ENCODE measurements around the gene ZAP70.

DNA sequence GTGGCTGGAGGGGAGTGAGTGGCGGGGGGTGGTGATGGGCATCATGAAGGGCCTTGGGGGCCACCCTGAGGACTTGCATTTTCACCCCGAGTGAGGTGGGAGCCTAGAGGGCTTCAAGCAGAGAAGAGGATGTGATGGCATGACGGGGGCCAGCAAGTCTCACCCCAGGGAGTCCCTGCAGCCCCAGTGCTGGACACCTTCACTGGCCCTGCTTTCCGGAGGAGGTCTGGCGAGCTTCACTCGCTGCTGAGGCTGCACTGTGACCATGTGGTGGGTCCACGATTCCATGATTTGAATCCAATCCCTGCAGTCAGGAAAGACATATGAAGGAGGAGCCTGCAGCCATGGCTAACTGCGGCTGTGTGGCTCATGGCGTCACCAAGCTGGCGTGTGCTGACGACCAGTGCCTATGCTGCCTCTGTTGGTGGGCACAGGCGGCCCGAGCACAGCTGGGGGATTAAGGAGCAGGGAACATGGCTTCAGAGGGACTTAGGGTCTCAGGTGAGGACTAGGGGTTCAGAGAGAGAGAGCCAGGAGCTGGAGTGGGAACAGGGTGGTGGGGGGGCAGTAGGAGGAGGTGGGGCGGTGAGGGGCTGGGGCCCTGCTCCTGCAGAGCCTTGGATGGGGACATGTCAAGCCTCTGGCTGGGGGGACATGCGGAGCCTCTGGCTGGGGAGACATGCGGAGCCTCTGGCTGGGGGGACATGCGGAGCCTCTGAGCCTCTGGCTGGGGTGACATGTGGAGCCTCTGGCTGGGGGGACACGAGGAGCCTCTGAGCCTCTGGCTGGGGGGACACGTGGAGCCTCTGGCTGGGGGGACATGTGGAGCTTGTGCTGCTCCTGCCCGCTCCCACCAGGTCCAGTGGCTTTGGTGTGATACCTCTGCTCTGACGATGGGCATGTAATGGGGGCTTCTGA, 3.6 kb downstream of the ZAP70 start:
- TF ChIP-seq, protein P1, sequence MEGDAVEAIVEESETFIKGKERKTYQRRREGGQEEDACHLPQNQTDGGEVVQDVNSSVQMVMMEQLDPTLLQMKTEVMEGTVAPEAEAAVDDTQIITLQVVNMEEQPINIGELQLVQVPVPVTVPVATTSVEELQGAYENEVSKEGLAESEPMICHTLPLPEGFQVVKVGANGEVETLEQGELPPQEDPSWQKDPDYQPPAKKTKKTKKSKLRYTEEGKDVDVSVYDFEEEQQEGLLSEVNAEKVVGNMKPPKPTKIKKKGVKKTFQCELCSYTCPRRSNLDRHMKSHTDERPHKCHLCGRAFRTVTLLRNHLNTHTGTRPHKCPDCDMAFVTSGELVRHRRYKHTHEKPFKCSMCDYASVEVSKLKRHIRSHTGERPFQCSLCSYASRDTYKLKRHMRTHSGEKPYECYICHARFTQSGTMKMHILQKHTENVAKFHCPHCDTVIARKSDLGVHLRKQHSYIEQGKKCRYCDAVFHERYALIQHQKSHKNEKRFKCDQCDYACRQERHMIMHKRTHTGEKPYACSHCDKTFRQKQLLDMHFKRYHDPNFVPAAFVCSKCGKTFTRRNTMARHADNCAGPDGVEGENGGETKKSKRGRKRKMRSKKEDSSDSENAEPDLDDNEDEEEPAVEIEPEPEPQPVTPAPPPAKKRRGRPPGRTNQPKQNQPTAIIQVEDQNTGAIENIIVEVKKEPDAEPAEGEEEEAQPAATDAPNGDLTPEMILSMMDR (conservative IDR thresholded peaks at IDR 0.05 in 1 of 2, IDR thresholded peaks at IDR 0.05 in 1 of 2; ENCODE audit: low read depth in 1 of 2, low read length in 2 of 2): no peak
- no peak for TF ChIP-seq EZH2 (IDR thresholded peaks at IDR 0.05; ENCODE audit: low read length, missing control alignments)

Data from fibroblast of lung (primary cell).